ENCODE measurements around the gene CGB8. TPM values are rescaled to one million over a fixed set of nuclear protein-coding genes. Genes with fewer than 3 reads are reported as not detected.

CGB8 gene
- total RNA-seq, 2 donors from 2014 or later: not detected

DNA sequence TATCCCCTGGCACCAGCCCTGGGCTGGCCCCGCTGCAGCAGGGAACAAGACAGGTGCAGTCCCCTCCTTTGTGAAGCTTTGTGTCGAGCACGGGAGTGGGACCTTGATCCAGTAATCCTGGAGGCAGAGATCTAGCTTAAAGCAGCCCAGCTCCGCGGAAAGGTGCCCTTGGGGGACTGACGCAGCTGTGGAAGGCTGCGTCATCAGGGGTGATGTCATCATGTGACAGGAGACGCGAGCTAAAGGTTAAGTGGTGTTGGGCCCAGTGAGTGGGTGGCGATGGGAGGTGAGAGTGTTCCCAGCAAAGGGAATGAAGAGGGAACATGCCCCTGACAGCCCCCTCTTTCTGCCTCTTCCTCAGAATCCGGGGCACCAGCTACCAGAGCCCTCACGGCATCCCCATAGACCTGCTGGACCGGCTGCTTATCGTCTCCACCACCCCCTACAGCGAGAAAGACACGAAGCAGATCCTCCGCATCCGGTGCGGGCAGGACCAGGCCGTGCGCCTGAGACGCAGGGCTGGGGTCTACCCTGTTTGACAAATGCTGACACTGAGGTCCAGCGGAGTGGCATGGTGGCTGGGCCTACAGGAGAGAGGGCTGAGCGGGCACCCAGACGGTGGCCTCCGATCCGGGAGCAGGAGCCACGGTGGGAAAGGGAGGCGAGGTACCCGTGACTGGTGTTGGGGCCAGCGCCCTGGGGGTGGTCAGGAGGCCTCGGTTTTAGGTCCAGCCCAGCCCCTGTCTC, 34.6 kb downstream of the CGB8 start:
- Histone ChIP-seq H3K27me3 (no peaks in the 10 kb centered on the region), H3K4me1 (peaks cover 21% of the 10 kb centered on the region), H3K9me3 (no peaks in the 10 kb centered on the region), H3K4me3 (no peak overlapping the region), H3K27ac (no peak overlapping the region), H3K36me3 (replicated peaks in 1 of 2; ENCODE audit: insufficient read depth in 1 of 2, low read depth in 2 of 2) (peaks cover 0 to 11% of the 10 kb centered on the region in 2 donors)
- TF ChIP-seq POLR2A (IDR thresholded peaks at IDR 0.05): no peak
- TF ChIP-seq, protein P1, sequence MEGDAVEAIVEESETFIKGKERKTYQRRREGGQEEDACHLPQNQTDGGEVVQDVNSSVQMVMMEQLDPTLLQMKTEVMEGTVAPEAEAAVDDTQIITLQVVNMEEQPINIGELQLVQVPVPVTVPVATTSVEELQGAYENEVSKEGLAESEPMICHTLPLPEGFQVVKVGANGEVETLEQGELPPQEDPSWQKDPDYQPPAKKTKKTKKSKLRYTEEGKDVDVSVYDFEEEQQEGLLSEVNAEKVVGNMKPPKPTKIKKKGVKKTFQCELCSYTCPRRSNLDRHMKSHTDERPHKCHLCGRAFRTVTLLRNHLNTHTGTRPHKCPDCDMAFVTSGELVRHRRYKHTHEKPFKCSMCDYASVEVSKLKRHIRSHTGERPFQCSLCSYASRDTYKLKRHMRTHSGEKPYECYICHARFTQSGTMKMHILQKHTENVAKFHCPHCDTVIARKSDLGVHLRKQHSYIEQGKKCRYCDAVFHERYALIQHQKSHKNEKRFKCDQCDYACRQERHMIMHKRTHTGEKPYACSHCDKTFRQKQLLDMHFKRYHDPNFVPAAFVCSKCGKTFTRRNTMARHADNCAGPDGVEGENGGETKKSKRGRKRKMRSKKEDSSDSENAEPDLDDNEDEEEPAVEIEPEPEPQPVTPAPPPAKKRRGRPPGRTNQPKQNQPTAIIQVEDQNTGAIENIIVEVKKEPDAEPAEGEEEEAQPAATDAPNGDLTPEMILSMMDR (IDR thresholded peaks at IDR 0.05): no peak
- intact Hi-C loops (cut with DNase I): no loop called here
- 91 to 92% methylated on average over 18 to 32 of the region's 32 CpGs for WGBS, 2 donors
- ATAC-seq: no peak
- no peak for DNase-seq

DNA sequence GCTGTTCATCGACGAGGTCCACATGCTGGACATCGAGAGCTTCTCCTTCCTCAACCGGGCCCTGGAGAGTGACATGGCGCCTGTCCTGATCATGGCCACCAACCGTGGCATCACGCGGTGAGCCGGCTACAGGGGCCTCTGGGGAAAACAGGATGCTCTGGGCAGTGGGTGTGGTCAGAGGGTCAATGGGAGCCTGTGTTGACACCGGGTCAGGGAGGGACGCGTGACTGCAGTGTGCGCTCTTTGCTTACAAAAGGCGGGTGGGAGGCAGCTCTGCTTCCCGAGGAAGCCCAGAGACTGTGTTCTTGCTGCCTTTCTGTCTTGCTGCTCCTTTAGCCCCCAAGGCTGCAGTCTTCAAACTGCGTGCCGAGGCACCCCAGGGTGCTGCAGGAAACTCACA, 37.7 kb downstream of the CGB8 start:
- intact Hi-C loops (cut with DNase I): no loop called here
- Histone ChIP-seq H3K4me3 (no peak overlapping the region), H3K27ac (no peak overlapping the region), H3K4me1 (no peaks in the 10 kb centered on the region), H3K9me3 (no peaks in the 10 kb centered on the region), H3K36me3 (replicated peaks in 1 of 2; ENCODE audit: insufficient read depth in 1 of 2, low read depth in 2 of 2) (peaks cover 0 to 15% of the 10 kb centered on the region in 2 donors), H3K27me3 (no peaks in the 10 kb centered on the region)
- DNase-seq (no peak), ATAC-seq (no peak)
- TF ChIP-seq POLR2A (IDR thresholded peaks at IDR 0.05): no peak
- TF ChIP-seq, protein P1 (IDR thresholded peaks at IDR 0.05): no peak
- WGBS, 2 donors: 85 to 90% methylated on average over 7 to 17 of the region's 17 CpGs

DNA sequence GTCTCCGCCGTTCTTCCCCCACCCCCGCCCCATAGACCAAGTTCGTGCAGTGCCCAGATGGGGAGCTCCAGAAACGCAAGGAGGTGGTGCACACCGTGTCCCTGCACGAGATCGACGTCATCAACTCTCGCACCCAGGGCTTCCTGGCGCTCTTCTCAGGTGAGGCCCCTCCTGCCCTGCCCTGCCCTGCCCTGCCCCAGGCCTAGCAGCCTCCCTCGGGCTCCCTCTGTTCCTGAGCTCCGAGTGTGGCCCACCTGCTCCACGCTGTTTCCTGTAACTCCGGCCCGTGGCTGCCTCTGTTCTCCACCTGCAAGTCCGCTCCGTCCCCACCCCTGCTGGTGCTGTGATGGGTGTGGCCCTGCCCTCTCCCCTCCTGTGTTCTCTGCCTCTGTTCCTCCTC, 38.5 kb downstream of the CGB8 start:
- peaks cover 0 to 17% of the 10 kb centered on the region in 2 donors for H3K36me3 ChIP-seq (replicated peaks in 1 of 2; ENCODE audit: insufficient read depth in 1 of 2, low read depth in 2 of 2)
- no peaks in the 10 kb centered on the region for H3K4me1 ChIP-seq
- ATAC-seq (no peak), DNase-seq (no peak)
- intact Hi-C loops (cut with DNase I): no loop called here
- 90 to 93% methylated on average over 18 of the region's 18 CpGs for WGBS, 2 donors
- TF ChIP-seq POLR2A (IDR thresholded peaks at IDR 0.05): no peak
- TF ChIP-seq, protein P1 (IDR thresholded peaks at IDR 0.05): no peak
- no peaks in the 10 kb centered on the region for H3K9me3 ChIP-seq
- H3K4me3 ChIP-seq: no peak overlapping the region
- no peak overlapping the region for H3K27ac ChIP-seq
- no peaks in the 10 kb centered on the region for H3K27me3 ChIP-seq

DNA sequence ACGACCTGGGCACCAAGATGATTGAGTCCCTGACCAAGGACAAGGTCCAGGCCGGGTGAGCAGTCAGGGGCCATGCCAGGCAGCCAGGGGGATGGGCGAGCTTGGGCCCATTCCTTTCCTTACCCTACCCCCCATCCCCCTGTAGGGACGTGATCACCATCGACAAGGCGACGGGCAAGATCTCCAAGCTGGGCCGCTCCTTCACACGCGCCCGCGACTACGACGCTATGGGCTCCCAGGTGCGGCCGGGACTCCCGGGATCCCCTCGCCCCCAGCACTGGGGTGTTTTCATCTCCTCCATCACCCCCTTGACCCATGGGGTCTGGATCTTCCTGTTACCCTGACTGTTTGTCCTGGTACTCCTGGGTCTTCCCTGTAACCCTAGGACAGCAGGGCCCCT, 39.1 kb downstream of the CGB8 start:
- no peaks in the 10 kb centered on the region for H3K9me3 ChIP-seq
- TF ChIP-seq, protein P1 (IDR thresholded peaks at IDR 0.05): no peak
- no peak for TF ChIP-seq POLR2A (IDR thresholded peaks at IDR 0.05)
- H3K36me3 ChIP-seq (replicated peaks in 1 of 2; ENCODE audit: insufficient read depth in 1 of 2, low read depth in 2 of 2): peaks cover 0 to 21% of the 10 kb centered on the region in 2 donors
- no peak overlapping the region for H3K27ac ChIP-seq
- intact Hi-C loops (cut with DNase I): no loop called here
- H3K27me3 ChIP-seq: no peaks in the 10 kb centered on the region
- no peak overlapping the region for H3K4me3 ChIP-seq
- ATAC-seq (no peak), DNase-seq (no peak)
- 94 to 96% methylated on average over 15 to 17 of the region's 18 CpGs for WGBS, 2 donors
- H3K4me1 ChIP-seq: no peaks in the 10 kb centered on the region

DNA sequence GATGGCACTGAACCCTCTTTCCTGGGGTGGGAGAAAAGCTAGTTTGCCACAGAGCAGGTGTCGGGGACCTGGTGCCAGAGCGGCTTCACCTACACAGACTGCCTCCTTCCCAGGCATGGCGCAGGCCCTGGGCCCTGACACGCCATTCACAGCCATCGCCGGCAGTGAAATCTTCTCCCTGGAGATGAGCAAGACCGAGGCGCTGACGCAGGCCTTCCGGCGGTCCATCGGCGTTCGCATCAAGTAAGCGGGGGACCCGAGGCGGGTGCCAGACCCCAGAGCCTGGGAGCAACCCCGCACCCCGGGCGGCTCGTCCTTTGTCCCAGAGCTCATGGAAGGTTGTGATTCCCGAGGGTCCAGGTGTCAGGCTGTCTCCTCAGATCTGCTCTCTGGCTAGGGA, 42.0 kb downstream of the CGB8 start:
- peaks cover 0 to 25% of the 10 kb centered on the region in 2 donors for H3K36me3 ChIP-seq (replicated peaks in 1 of 2; ENCODE audit: insufficient read depth in 1 of 2, low read depth in 2 of 2)
- H3K9me3 ChIP-seq: no peaks in the 10 kb centered on the region
- no peaks in the 10 kb centered on the region for H3K4me1 ChIP-seq
- WGBS, 2 donors: 97 to 99% methylated on average over 5 to 16 of the region's 22 CpGs
- DNase-seq: no peak
- no peaks in the 10 kb centered on the region for H3K27me3 ChIP-seq
- no peak for ATAC-seq
- H3K27ac ChIP-seq: no peak overlapping the region
- no peak overlapping the region for H3K4me3 ChIP-seq
- no peak for TF ChIP-seq POLR2A (IDR thresholded peaks at IDR 0.05)
- TF ChIP-seq, protein P1 (IDR thresholded peaks at IDR 0.05): no peak
- intact Hi-C loops (cut with DNase I): no loop called here

Data from body of pancreas (tissue), 4 donors.